Ascending aorta (tissue), 2 donors: ENCODE data around the gene SMTNL1. TPM values are rescaled to one million over a fixed set of nuclear protein-coding genes. Genes with fewer than 3 reads are reported as not detected.

Source experiments
- DNase-seq, 2 donors: peaks; one replicate each; pipeline ENCODE4 v3.0.0-alpha.2; 2019; ENCODE audit warnings: low spot score in 2 of 2
- H3K27ac ChIP-seq, 2 donors: fragments of 200-600 bp; sonication (generic); one replicate each; pipeline ENCODE4 v1.5.1; 2016 to 2017; ENCODE audit warnings: mild to moderate bottlenecking in 1 of 2
- H3K27me3 ChIP-seq: fragments of 200-600 bp; sonication (generic); one replicate; pipeline ENCODE4 v1.5.1; 2017
- H3K36me3 ChIP-seq, 2 donors: fragments of 200-600 bp; sonication (generic); one replicate each; pipeline ENCODE4 v1.5.1; 2016
- H3K4me1 ChIP-seq, 2 donors: fragments of 200-600 bp; sonication (generic); one replicate each; pipeline ENCODE4 v1.5.1; 2016 to 2017; ENCODE audit warnings: mild to moderate bottlenecking in 1 of 2
- H3K4me3 ChIP-seq, 2 donors: fragments of 200-600 bp; sonication (generic); one replicate each; pipeline ENCODE4 v1.5.1; 2016 to 2017; ENCODE audit warnings: mild to moderate bottlenecking in 1 of 2
- H3K9me3 ChIP-seq, 2 donors: fragments of 200-600 bp; sonication (generic); one replicate each; pipeline ENCODE4 v1.5.1; 2016
- CTCF ChIP-seq, 3 experiments: fragments of 200-600 bp in 2 of 3; fragments of 450-650 bp in 1 of 3; sonication (generic) in 2 of 3; IDR thresholded peaks; one replicate each; pipeline ENCODE4 v1.5.1; 2016 to 2019; ENCODE audit warnings: antibody characterized with exemption in 3 of 3, mild to moderate bottlenecking in 1 of 3, moderate library complexity in 1 of 3
- intact Hi-C: fragments of 100-400 bp; cut with DNase I; formaldehyde crosslinking; loops from one replicate; pipeline ENCODE4 v1.15.1; 2023
- total RNA-seq: library from RNA; depleted of rRNA; stranded (reverse); fragments of >200 nt; gene quantifications from one replicate; pipeline ENCODE4 v1.1.0, GENCODE V29; 2016

Gene SMTNL1
- total RNA-seq, result not detected

DNA sequence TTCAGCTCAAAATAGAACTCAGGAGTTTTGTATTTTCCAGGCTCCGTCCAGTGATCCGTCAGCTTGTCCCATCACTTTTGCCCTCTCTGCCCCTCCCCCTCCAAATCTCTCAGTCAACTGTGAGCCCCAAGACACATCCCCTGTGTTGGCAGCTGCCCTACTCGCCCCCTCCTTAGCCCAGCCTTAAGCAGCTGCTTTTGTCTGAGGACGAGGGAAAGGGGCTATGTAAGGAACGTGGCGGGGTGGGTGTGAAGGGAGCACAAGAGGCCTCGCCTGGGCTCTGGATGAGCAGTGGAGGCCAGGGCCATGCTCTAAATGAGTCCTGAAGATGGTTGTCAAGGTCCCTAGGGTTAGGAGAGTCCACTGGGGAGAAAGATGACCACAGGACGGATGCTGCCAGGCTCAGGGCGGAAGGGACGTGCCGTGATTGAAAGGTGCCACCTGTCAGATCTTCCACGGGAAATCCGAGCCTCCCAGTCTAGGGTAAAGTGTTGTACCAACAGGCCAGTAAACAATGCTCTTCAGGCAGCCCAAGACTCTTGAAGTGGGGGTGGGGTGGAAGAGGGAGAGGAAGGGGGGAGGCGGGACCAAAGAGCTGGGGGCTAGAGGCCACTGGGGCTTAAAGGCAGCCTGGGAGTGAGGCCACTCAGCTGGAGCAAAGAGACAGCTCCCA, at the start of gene SMTNL1:
Gene SMTNL1 (plus strand): TSS at position 649 of the 673 bp plus-strand sequence. CDS start 5,048 bp downstream, outside the sequence.
- no peaks in the 10 kb centered on the region for H3K4me1 ChIP-seq
- intact Hi-C loops, result no loop called here
- no peaks in the 10 kb centered on the region for H3K27me3 ChIP-seq
- TF ChIP-seq CTCF (IDR thresholded peaks at IDR 0.05), result no peak
- H3K4me3 ChIP-seq, result no peak within 1 kb of the TSS
- H3K27ac ChIP-seq, result no peak within 1 kb of the TSS
- DNase-seq, result no peak
- no peaks in the 10 kb centered on the region for H3K9me3 ChIP-seq
- H3K36me3 ChIP-seq, result no peaks in the 10 kb centered on the region

- Histone ChIP-seq H3K9me3 (no peaks in the 10 kb centered on the region), H3K27ac (no peak overlapping the region), H3K27me3 (no peaks in the 10 kb centered on the region), H3K4me1 (peaks cover 0 to 3% of the 10 kb centered on the region in 2 donors), H3K4me3 (no peak overlapping the region), H3K36me3 (peaks cover 33 to 64% of the 10 kb centered on the region in 2 donors)
- intact Hi-C loops, result no loop called here
- no peak for TF ChIP-seq CTCF (IDR thresholded peaks at IDR 0.05)
- no peak for DNase-seq
Measured at GRCh38 chr11:57487920-57488659, 49.3 kb upstream of the SMTNL1 start.

- no peak overlapping the region for H3K27ac ChIP-seq
- intact Hi-C loops, result loop anchor here (10.0 kb wide), 1 partner anchor 166 kb away; the partner anchor contains the start of gene TNKS1BP1
- no peak for TF ChIP-seq CTCF (IDR thresholded peaks at IDR 0.05)
- no peaks in the 10 kb centered on the region for H3K9me3 ChIP-seq
- H3K36me3 ChIP-seq, result peaks cover 29 to 50% of the 10 kb centered on the region in 2 donors
- DNase-seq, result no peak
- H3K27me3 ChIP-seq, result no peaks in the 10 kb centered on the region
- H3K4me3 ChIP-seq, result no peak overlapping the region
- H3K4me1 ChIP-seq, result no peaks in the 10 kb centered on the region
Measured at GRCh38 chr11:57490456-57491248, 46.7 kb upstream of the SMTNL1 start.

DNA sequence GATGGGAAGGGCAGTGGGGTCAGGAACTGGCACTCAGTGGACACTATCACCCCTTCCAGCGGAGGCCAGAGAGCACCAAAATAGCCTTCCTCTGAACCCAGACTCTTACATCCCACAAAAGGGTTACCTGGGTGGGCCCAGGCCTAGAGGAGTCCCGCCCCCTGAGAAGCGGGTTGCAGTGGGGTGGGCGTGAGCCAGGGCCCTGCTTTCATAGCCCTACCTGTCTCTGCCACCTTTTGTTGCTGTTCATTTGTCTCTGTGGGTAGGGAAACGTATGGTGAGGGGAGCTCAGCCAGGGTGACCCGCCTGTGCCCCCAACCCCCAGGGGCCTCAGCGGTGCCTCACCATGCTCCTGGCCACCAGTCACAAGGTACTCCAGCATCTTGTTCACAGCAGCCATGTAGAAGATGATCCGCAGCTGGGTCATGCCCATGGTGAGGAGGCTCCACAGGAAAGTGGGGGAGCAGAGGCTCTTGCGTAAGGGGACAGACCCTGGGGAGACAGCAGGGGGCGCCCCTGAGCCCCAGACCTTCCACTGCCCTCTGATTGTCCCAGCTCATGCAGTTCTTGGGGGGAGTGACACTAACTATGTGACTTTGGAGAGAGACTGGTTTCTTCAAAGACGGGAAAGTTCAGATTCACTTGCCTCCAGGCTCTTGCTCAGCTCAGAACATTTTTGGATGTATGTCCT, 45.9 kb upstream of the SMTNL1 start:
- peaks cover 24 to 43% of the 10 kb centered on the region in 2 donors for H3K36me3 ChIP-seq
- no peak overlapping the region for H3K4me3 ChIP-seq
- no peaks in the 10 kb centered on the region for H3K9me3 ChIP-seq
- H3K27ac ChIP-seq, result no peak overlapping the region
- H3K4me1 ChIP-seq, result no peaks in the 10 kb centered on the region
- DNase-seq, result no peak
- peak; percentile 20 to 50 (median 37) for TF ChIP-seq CTCF (IDR thresholded peaks at IDR 0.05)
- intact Hi-C loops, result loop anchor here (10.0 kb wide), 1 partner anchor 167 kb away; the partner anchor contains the start of gene TNKS1BP1
- no peaks in the 10 kb centered on the region for H3K27me3 ChIP-seq
